ENCODE data around the gene PLEKHG3. TPM values are rescaled to one million over a fixed set of nuclear protein-coding genes. Genes with fewer than 3 reads are reported as not detected.

The PLEKHG3 gene
- total RNA-seq, 2 experiments from 2014 or later = not detected

DNA sequence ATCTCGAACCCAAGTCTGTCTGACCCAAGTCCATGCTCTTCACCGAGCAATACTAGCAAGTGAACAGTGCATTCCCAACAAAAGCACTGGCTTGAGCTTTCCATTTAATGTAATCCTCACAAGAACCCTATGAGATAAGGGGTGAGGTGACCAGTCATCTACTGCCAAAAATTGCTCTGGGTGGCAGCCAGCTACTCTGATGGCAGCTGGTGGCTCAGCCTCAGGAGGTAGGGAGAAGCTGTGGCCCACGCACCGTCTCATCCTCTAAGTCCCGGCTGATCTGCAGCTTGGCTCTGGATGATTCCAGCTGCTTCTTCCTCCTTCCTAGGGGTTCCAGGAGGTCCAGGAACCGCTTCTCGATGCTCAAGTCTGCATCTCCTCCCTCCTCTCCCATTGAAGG lies 75.2 kb downstream of the PLEKHG3 start:
- no peaks in the 10 kb centered on the region for H3K9me2 ChIP-seq (ENCODE audit: insufficient read depth, low read length)
- H2AFZ ChIP-seq (ENCODE audit: low read length) = no peak overlapping the region
- ChIA-PET CTCF (ENCODE audit: unreplicated experiment) (no interaction called here), POLR2A (interaction anchor here (1.3 kb wide), 1 partner anchor 11 kb away, joined by 5 read pairs; no protein-coding TSS in a partner anchor)
- H3K4me2 ChIP-seq (ENCODE audit: low read length) = no peak overlapping the region
- H3K79me2 ChIP-seq (ENCODE audit: insufficient read depth, low read depth, low read length) = no peaks in the 10 kb centered on the region
- no peak overlapping the region for H3K4me3 ChIP-seq (ENCODE audit: low read depth, low read length, poor library complexity, severe bottlenecking)
- intact Hi-C loops (cut with micrococcal nuclease; ENCODE audit: unreplicated experiment) = no loop called here
- H3K27ac ChIP-seq (ENCODE audit: low read depth, low read length, poor library complexity, severe bottlenecking) = no peak overlapping the region
- no peaks in the 10 kb centered on the region for H3K4me1 ChIP-seq (ENCODE audit: insufficient read depth, low read length, poor library complexity, severe bottlenecking)
- TF ChIP-seq CTCF (conservative IDR thresholded peaks at IDR 0.05; ENCODE audit: low read length) = no peak
- no peak for TF ChIP-seq EZH2phosphoT487 (IDR thresholded peaks at IDR 0.05; ENCODE audit: borderline replicate concordance, low read depth, low read length)
- no peaks in the 10 kb centered on the region for H4K20me1 ChIP-seq (ENCODE audit: insufficient read depth, low read length)
- BruUV-seq (replicated peaks) = no TSS peak
- no peaks in the 10 kb centered on the region for H3K9me3 ChIP-seq (ENCODE audit: low read length)
- H3K36me3 ChIP-seq (ENCODE audit: insufficient read depth, low read length) = no peaks in the 10 kb centered on the region
- DNase-seq (ENCODE audit: low spot score) = no peak

- Histone ChIP-seq H3K27ac (ENCODE audit: low read depth, low read length, poor library complexity, severe bottlenecking) (no peak overlapping the region), H3K4me2 (ENCODE audit: low read length) (no peak overlapping the region), H3K9me2 (ENCODE audit: insufficient read depth, low read length) (no peaks in the 10 kb centered on the region), H3K4me1 (ENCODE audit: insufficient read depth, low read length, poor library complexity, severe bottlenecking) (no peaks in the 10 kb centered on the region), H3K79me2 (ENCODE audit: insufficient read depth, low read depth, low read length) (no peaks in the 10 kb centered on the region), H2AFZ (ENCODE audit: low read length) (no peak overlapping the region), H3K9me3 (ENCODE audit: low read length) (no peaks in the 10 kb centered on the region), H3K36me3 (ENCODE audit: insufficient read depth, low read length) (no peaks in the 10 kb centered on the region), H4K20me1 (ENCODE audit: insufficient read depth, low read length) (no peaks in the 10 kb centered on the region), H3K4me3 (ENCODE audit: low read depth, low read length, poor library complexity, severe bottlenecking) (no peak overlapping the region)
- BruUV-seq (replicated peaks) = no TSS peak
- POLR2A ChIA-PET = interaction anchor here (0.5 kb wide), 1 partner anchor 113 kb away, joined by 3 read pairs; no protein-coding TSS in a partner anchor
- DNase-seq (ENCODE audit: low spot score) = no peak
- TF ChIP-seq EZH2phosphoT487 (IDR thresholded peaks at IDR 0.05; ENCODE audit: borderline replicate concordance, low read depth, low read length) (no peak), CTCF (conservative IDR thresholded peaks at IDR 0.05; ENCODE audit: low read length) (no peak)
- intact Hi-C loops (cut with micrococcal nuclease; ENCODE audit: unreplicated experiment) = no loop called here
- CTCF ChIA-PET (ENCODE audit: unreplicated experiment) = no interaction called here
These were observed 78.0 kb downstream of the PLEKHG3 start for GRCh38 chr14:64782196-64782595.

- CTCF ChIA-PET (ENCODE audit: unreplicated experiment) = no interaction called here
- POLR2A ChIA-PET = interaction anchor here (1.2 kb wide), 1 partner anchor 25 kb away, joined by 3 read pairs; no protein-coding TSS in a partner anchor
These were observed 79.8 kb downstream of the PLEKHG3 start for GRCh38 chr14:64784006-64784405.

More at GRCh38 chr14:64784006-64784405, 79.8 kb downstream of the PLEKHG3 start:
- DNase-seq (ENCODE audit: low spot score) = no peak
- intact Hi-C loops (cut with micrococcal nuclease; ENCODE audit: unreplicated experiment) = no loop called here
- Histone ChIP-seq H3K79me2 (ENCODE audit: insufficient read depth, low read depth, low read length) (no peaks in the 10 kb centered on the region), H3K4me2 (ENCODE audit: low read length) (no peak overlapping the region), H3K27ac (ENCODE audit: low read depth, low read length, poor library complexity, severe bottlenecking) (no peak overlapping the region), H3K4me3 (ENCODE audit: low read depth, low read length, poor library complexity, severe bottlenecking) (no peak overlapping the region), H3K36me3 (ENCODE audit: insufficient read depth, low read length) (no peaks in the 10 kb centered on the region), H4K20me1 (ENCODE audit: insufficient read depth, low read length) (no peaks in the 10 kb centered on the region), H2AFZ (ENCODE audit: low read length) (no peak overlapping the region), H3K9me3 (ENCODE audit: low read length) (no peaks in the 10 kb centered on the region), H3K9me2 (ENCODE audit: insufficient read depth, low read length) (no peaks in the 10 kb centered on the region), H3K4me1 (ENCODE audit: insufficient read depth, low read length, poor library complexity, severe bottlenecking) (no peaks in the 10 kb centered on the region)
- BruUV-seq (replicated peaks) = no TSS peak
- no peak for TF ChIP-seq EZH2phosphoT487 (IDR thresholded peaks at IDR 0.05; ENCODE audit: borderline replicate concordance, low read depth, low read length)

Data from OCI-LY7 (cell line).